Pericardium fibroblast (primary cell): Measurements from ENCODE around the gene DKKL1. TPM values are rescaled to one million over a fixed set of nuclear protein-coding genes. Genes with fewer than 3 reads are reported as not detected.

Source experiments
- total RNA-seq: library from RNA; depleted of rRNA; stranded (reverse); fragments of >200 nt; gene quantifications from 2 replicates; pipeline ENCODE4 v1.2.3, GENCODE V29; 2015

Gene DKKL1
- 0.70 TPM in 1 of 2 replicates, not detected in the other for total RNA-seq

DNA sequence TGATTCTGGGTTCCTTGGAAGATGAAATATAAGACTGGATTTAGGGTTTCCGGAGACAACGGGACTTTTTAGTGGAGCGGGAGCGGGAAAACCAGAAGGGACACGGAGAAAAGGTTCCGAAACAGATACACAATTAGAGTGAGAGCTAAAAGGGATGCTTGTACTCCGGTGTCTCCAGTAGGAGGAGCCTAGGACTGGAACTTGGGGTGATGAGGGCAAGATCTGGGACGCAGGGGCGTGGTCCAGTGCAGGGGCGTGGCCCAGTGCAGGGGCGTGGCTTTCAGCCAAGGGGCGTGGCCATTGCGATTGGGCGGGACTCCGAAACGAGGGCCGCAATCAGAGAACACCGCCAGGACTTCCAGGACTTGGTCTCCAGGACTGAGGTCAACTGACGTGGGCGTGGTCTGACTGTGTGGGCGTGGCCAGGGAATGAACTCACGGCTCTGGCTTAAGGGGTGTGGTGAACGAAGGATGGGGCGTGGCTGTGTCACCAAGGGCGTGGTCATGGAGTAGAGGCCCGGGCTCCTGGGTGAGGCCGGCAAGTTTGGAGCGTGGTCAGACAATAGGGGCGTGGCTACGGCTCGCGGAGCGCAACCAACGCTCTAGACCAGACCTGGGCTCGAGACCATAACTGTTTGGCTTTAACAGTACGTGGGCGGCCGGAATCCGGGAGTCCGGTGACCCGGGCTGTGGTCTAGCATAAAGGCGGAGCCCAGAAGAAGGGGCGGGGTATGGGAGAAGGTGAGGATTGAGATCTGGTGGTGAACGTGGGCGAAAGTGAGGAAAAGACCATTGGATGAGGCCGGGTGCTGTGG lies at the start of gene DKKL1:
Gene DKKL1, plus strand, starts transcription at position 610 of the 815 bp plus-strand sequence. Its CDS starts 122 bp downstream, at position 732.

DNA sequence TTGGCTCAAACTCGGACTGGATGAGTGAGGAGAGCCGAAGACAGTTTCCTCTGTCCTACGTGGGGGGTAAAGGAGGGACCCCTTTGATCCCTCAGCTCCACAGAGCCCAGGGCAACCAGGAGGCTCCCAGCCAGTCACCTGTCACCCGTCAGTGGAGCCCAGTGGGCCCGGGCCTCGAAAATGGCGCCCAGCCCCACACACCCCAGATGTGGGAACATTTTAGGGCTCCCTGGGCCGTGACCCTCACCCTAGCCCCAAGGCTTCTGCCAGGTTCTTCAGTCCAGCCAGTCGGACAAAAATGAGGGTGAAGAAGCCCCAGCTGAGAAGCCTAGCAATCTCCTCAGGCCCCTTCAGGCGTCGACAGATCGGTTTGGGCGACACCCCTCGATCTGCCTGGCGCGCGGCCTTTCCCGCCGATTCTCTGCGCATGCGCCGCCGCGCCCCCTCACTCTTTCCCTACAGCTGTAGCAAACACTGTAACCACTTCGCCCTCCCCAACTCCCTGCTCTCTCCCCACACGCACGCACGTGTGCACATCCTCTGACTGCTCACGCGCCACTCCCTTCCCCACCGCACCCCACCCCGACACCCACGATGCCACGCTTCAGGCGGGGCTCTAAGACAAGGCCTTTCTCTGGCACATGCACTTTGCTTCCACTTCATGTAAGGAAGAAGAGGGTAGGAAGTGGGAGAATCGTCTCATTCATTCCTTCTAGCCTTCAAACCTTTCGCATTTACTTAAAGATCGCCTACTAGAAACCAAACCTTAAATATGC lies 38.7 kb upstream of the DKKL1 start, which contains the start of gene SLC6A16:
Gene SLC6A16, minus strand, starts transcription at position 391 of the 776 bp plus-strand sequence. CDS start 13,844 bp downstream, outside the sequence.

DNA sequence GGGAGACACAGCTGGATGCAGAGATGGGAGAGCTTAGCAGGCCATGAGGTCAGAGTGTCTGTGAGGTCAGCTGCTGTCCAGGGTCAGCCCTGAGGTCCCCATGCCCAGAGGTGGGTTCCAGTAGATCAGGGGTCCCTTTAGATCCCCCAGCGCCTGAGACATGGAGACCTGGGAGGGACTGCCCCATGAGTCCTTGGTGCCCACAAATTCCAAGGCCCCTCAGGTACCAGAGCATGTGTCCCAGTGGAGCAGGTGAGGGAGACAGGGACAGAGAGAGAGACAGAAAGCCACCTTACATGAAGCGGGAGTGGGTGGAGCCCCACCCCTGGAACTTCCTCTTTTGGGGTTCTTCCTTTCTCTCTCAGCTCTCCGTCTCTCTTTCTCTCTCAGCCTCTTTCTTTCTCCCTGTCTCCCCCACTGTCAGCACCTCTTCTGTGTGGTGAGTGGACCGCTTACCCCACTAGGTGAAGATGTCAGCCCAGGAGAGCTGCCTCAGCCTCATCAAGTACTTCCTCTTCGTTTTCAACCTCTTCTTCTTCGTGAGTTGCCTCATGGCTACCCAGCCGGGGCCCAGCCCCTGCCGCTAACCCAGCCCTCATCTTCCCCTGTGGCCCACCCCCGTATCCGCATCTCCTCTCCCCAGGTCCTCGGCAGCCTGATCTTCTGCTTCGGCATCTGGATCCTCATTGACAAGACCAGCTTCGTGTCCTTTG lies 28.4 kb upstream of the DKKL1 start, which contains the start of gene CD37:
Gene CD37, plus strand, starts transcription at position 336 of the 713 bp plus-strand sequence. Its CDS starts 135 bp downstream, at position 471.

DNA sequence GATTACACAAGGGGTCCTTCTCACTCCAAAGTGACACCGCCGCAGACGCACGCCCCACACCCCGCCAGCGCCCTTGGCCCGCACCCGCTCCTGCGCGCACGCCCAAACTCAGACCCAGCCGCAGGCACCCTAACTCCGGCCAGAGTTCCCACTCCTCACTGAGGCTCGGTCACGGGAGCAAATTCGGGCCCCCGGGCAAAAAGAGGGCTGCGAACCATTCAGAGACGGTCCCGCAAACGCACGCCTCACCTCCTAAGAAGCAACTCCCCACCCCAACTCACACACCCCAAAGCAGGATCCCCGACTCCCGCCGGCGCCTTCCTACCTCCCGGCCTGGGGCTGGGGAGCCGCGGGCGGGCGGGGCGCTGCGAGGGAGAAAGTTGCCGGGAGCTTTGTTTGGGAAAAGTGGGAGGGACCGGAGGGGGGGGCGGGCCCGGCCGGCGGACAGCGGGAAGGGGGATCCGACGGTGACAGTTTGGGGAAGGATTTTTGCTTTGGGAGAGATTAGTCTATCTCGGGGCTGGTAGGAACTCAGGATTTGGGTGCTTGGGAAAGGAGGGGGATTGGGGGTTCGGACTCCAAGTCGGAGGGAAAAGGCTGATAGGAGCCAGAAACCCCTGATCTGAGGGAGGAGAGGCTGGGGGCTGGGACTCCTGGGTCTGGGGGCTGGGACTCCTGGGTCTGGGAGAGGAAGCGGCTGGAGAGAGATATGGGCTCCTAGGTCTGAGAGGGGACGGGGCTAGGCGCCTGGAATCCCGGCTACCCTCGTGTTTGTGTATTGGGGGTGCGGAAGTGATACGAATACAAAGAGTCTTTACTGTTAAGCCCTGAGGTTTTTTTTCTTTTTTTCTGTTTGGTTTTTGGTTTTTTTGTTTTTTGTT lies 1.4 kb upstream of the DKKL1 start, which contains the start of gene TEAD2:
Gene TEAD2, minus strand, starts transcription at position 369 of the 881 bp plus-strand sequence. CDS start 2,341 bp downstream, outside the sequence.

DNA sequence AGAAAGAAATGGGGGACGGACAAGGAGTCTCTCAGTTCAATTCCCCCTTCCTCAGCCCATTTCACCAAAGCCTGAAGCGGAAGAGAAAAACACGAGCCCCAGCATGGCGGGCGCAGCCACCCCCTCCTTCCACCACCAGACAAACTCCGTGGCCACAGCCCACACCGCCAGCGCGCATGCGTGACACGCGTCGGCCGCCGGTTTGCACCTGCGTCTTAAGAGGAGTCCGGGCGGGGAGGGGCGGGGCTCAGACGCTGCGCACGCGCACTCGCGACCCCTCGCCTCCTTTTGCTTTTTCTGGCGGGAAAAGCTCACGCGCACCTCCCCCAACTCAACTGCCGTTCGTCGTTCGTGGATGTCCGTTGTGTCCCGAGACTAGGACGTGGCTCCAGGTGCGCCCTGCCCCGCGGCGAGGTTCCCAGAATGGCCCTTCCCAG lies 24.3 kb downstream of the DKKL1 start, which contains the start of gene KASH5:
Gene KASH5, plus strand, starts transcription at position 314 of the 437 bp plus-strand sequence. CDS start 2,635 bp downstream, outside the sequence.

DNA sequence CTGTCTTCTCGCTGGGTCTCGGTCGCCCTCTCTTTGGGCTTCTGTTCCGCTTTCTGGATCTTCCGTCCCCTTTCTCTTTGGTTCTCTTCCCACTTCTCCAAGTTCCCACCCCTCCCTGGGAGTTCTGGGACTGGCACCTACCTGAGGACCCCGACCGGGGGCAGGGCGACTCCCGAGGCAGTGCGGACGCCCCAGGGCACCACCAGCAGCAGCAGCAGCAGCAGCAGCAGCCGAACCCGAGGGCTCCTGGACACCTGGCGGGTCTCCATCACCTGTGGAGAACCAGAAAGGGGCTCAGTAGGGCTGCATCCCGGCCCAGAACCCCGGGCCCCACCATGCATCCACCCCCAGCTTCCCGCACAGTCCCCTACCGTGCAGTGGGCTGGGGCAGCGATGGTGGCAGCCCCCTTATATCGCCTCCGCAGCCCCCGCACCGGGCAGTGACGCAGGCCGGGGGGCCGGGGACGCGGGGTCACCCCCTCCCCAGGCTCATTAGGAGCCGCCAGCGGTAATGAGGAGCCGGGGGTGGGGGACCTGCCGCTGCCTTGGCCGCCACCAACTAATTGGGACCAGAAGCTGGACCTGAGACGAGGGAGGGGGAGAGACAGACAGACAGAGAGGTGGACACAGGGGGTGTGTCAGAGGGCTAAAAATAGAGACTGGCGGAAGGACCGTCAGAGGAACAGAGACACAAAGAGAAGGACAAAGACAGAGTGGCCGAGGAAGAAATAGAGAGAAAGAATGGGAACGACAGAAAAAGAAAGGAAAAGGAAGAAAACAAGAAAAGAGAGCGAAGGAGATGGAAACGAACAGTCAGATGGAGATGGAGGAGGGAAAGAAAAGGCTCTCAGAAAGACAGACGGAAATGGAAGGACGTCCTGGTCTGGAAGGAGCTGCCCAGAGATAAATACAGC lies 59.7 kb downstream of the DKKL1 start, which contains the start of gene PTH2:
Gene PTH2, minus strand, starts transcription at position 371 of the 914 bp plus-strand sequence. Its CDS starts 102 bp downstream, at position 269.

Other genes with a start within 250 kb of the DKKL1 start
- gene LIN7B, start 249.5 kb upstream of the DKKL1 start, total RNA-seq, result 9.8 and 12.3 TPM in 2 replicates
- gene C19orf73, start 244.7 kb upstream of the DKKL1 start, total RNA-seq, result 3.2 and 12.3 TPM in 2 replicates
- gene PPFIA3, start 244.3 kb upstream of the DKKL1 start, total RNA-seq, result 2.8 TPM in 2 replicates
- 1.2 and 3.2 TPM in 2 replicates for gene HRC, start 208.5 kb upstream of the DKKL1 start, total RNA-seq
- 15.2 and 27.5 TPM in 2 replicates for gene TRPM4, start 206.1 kb upstream of the DKKL1 start, total RNA-seq
- 0.51 TPM in 1 of 2 replicates, not detected in the other for gene SLC6A16, start 38.7 kb upstream of the DKKL1 start, total RNA-seq
- not detected in 2 replicates for gene CD37, start 28.5 kb upstream of the DKKL1 start, total RNA-seq
- gene TEAD2, start 1.5 kb upstream of the DKKL1 start, total RNA-seq, result 33.3 and 35.7 TPM in 2 replicates
- gene KASH5, start 24.4 kb downstream of the DKKL1 start, total RNA-seq, result not detected in 2 replicates
- gene PTH2, start 59.6 kb downstream of the DKKL1 start, total RNA-seq, result not detected in 2 replicates
- not detected in 2 replicates for gene GFY, start 61.5 kb downstream of the DKKL1 start, total RNA-seq
- gene SLC17A7, start 77.7 kb downstream of the DKKL1 start, total RNA-seq, result not detected in 2 replicates
- 52.9 and 75.9 TPM in 2 replicates for gene PIH1D1, start 87.9 kb downstream of the DKKL1 start, total RNA-seq
- 25.3 and 36.2 TPM in 2 replicates for gene ALDH16A1, start 89.3 kb downstream of the DKKL1 start, total RNA-seq
- 2.6 and 3.3 TPM in 2 replicates for gene FLT3LG, start 110.3 kb downstream of the DKKL1 start, total RNA-seq
- 4,979 and 5,980 TPM in 2 replicates for gene RPL13A, start 123.7 kb downstream of the DKKL1 start, total RNA-seq
- 4,757 and 6,131 TPM in 2 replicates for gene RPS11, start 132.6 kb downstream of the DKKL1 start, total RNA-seq
- 117 and 185 TPM in 2 replicates for gene FCGRT, start 148.8 kb downstream of the DKKL1 start, total RNA-seq
- gene RCN3, start 164.1 kb downstream of the DKKL1 start, total RNA-seq, result 161 and 237 TPM in 2 replicates
- 63.1 and 64.5 TPM in 2 replicates for gene NOSIP, start 216.7 kb downstream of the DKKL1 start, total RNA-seq
- 0.09 TPM in 1 of 2 replicates, not detected in the other for gene PRRG2, start 217.4 kb downstream of the DKKL1 start, total RNA-seq
- gene PRR12, start 227.3 kb downstream of the DKKL1 start, total RNA-seq, result 6.9 and 8.0 TPM in 2 replicates